ENCODE measurements around the gene RFX4.

RFX4 gene

GRCh38 chr12:106764220-106764619 is 181.4 kb downstream of the RFX4 start:
- DNase-seq (ENCODE audit: low read depth, low spot score), result no peak

GRCh38 chr12:106764738-106765137 is 181.9 kb downstream of the RFX4 start:
- no peak for DNase-seq (ENCODE audit: low read depth, low spot score)

- DNase-seq (ENCODE audit: low read depth, low spot score), result no peak
Measured at GRCh38 chr12:106766393-106766826, 183.6 kb downstream of the RFX4 start.

GRCh38 chr12:106767206-106767605 is 184.4 kb downstream of the RFX4 start:
- DNase-seq (ENCODE audit: low read depth, low spot score), result no peak

- DNase-seq (ENCODE audit: low read depth, low spot score), result no peak
Measured at GRCh38 chr12:106767954-106768822, 185.4 kb downstream of the RFX4 start.

GRCh38 chr12:106769078-106769477 is 186.3 kb downstream of the RFX4 start:
- DNase-seq (ENCODE audit: low read depth, low spot score), result no peak

- DNase-seq (ENCODE audit: low read depth, low spot score), result no peak
Measured at GRCh38 chr12:106769546-106769945, 186.7 kb downstream of the RFX4 start.

GRCh38 chr12:106771425-106771824 is 188.6 kb downstream of the RFX4 start:
- no peak for DNase-seq (ENCODE audit: low read depth, low spot score)

- DNase-seq (ENCODE audit: low read depth, low spot score), result no peak
Measured at GRCh38 chr12:106773286-106774004, 190.6 kb downstream of the RFX4 start.

- peak; percentile 96 for DNase-seq (ENCODE audit: low read depth, low spot score)
Measured at GRCh38 chr12:106774005-106774807, 191.4 kb downstream of the RFX4 start, which contains the start of gene RIC8B. Gene RIC8B (plus strand): TSS chr12:106774682. CDS start chr12:106774746, 64 bp downstream.

GRCh38 chr12:106774808-106775524 is 192.2 kb downstream of the RFX4 start:
- no peak for DNase-seq (ENCODE audit: low read depth, low spot score)

GRCh38 chr12:106776897-106777296 is 194.1 kb downstream of the RFX4 start:
- DNase-seq (ENCODE audit: low read depth, low spot score), result no peak

- no peak for DNase-seq (ENCODE audit: low read depth, low spot score)
Measured at GRCh38 chr12:106780010-106780631, 197.3 kb downstream of the RFX4 start.

GRCh38 chr12:106782619-106783018 is 199.8 kb downstream of the RFX4 start:
- no peak for DNase-seq (ENCODE audit: low read depth, low spot score)

- no peak for DNase-seq (ENCODE audit: low read depth, low spot score)
Measured at GRCh38 chr12:106783515-106783914, 200.7 kb downstream of the RFX4 start.

GRCh38 chr12:106790020-106790419 is 207.2 kb downstream of the RFX4 start:
- DNase-seq (ENCODE audit: low read depth, low spot score), result no peak

- no peak for DNase-seq (ENCODE audit: low read depth, low spot score)
Measured at GRCh38 chr12:106791531-106791930, 208.7 kb downstream of the RFX4 start.

- DNase-seq (ENCODE audit: low read depth, low spot score), result no peak
Measured at GRCh38 chr12:106794369-106794768, 211.6 kb downstream of the RFX4 start.

GRCh38 chr12:106801167-106801708 is 218.4 kb downstream of the RFX4 start:
- no peak for DNase-seq (ENCODE audit: low read depth, low spot score)

GRCh38 chr12:106801830-106802533 is 219.2 kb downstream of the RFX4 start:
- no peak for DNase-seq (ENCODE audit: low read depth, low spot score)
